HEK293 (cell line): ENCODE results near the gene CHN2.

ENCODE experiments used
- YY1 ChIP-seq: fragments of 450-650 bp; formaldehyde crosslinking; IDR thresholded peaks from 2 replicates; pipeline ENCODE4 v1.5.1; 2018; ENCODE audit warnings: missing biosample characterization, missing genetic modification characterization
- ZNF146 ChIP-seq: fragments of 450-650 bp; formaldehyde crosslinking; IDR thresholded peaks from 2 replicates; pipeline ENCODE4 v1.5.1; 2016; ENCODE audit warnings: missing biosample characterization, missing genetic modification characterization

- TF ChIP-seq YY1 (tag by site-specific recombination) (no peak), ZNF146 (tag by site-specific recombination) (no peak)
These were observed 79.8 kb downstream of the CHN2 start for GRCh38 chr7:29274146-29275017.
